GM18868 (cell line): ENCODE data around the gene INPP5D.

Experiments
- ATAC-seq: cut with Tn5 transposase; IDR thresholded peaks from one replicate; pipeline ENCODE4 v1.9.1; 2021; ENCODE audit warnings: mild to moderate bottlenecking, moderate library complexity; ENCODE audit not compliant: unreplicated experiment

INPP5D gene

DNA sequence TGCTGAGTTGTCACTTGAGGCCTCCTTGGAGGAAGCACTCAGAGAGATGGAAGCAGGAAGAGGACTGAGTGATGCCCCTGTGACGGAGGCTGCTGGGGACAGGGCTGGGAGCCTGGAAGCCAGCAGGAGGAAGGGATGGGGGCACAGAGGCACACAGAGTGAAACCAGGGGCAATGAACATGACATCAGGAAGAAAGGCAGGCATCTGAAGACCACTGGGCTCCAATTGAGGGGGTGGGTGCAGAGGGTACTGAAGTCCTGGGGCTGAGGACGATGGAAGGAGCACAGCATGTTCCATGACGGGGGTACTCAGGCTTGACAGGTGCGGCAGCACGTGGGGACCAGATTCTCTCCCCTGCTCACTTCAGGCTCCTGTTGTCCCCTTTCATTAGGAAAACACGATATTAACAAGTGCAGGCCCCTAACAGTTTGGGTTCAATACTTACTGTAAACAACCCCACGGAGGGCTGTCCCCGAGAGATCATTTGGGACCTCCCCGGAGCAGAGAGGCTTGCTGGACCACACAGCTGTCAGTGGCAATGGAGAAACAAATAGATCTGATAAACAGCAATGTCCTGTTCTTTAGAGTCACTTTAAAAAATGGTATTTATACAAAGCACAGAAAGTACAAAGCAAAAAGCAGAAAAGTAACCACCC is 8.7 kb downstream of the INPP5D start:
- no peak for ATAC-seq

DNA sequence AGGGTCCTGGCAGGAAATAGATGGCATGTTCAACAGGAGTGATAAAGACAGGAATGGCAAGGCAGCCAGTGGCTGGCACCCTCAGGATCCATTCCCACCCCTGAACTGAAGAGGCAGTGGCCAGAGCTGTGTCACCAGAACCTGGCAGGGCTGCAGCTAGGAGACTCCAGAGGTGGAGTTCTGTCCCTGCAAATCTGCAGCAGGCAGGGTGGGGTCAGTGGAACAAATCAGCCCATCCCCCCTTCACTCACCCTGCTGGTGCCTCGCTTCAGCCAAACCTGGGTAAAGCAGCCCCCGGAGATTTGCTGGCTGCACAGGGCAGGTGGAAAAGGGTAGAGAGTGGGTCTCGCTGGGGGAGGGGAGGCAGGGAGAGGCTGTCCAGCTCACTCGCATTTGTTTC is 12.7 kb downstream of the INPP5D start:
- no peak for ATAC-seq

DNA sequence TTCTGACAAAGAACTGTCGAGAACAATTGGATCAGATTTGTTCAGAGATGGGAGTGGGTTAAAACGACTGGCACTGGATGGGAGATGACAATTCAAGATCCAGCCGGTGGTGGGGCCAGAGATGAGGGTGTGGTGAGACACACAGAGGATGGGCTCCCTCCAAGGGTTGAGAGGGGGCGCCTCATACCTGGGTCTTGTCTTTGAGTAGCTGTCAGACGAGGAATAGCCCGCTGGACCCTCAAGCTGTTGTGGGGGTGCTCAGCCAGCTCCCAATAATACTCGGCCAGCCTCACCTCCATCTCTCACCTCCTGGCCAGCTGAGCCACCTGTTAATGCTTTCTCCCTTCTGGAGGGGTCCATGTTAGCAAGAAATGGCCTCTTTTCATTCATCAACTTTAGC is 14.0 kb downstream of the INPP5D start:
- no peak for ATAC-seq

DNA sequence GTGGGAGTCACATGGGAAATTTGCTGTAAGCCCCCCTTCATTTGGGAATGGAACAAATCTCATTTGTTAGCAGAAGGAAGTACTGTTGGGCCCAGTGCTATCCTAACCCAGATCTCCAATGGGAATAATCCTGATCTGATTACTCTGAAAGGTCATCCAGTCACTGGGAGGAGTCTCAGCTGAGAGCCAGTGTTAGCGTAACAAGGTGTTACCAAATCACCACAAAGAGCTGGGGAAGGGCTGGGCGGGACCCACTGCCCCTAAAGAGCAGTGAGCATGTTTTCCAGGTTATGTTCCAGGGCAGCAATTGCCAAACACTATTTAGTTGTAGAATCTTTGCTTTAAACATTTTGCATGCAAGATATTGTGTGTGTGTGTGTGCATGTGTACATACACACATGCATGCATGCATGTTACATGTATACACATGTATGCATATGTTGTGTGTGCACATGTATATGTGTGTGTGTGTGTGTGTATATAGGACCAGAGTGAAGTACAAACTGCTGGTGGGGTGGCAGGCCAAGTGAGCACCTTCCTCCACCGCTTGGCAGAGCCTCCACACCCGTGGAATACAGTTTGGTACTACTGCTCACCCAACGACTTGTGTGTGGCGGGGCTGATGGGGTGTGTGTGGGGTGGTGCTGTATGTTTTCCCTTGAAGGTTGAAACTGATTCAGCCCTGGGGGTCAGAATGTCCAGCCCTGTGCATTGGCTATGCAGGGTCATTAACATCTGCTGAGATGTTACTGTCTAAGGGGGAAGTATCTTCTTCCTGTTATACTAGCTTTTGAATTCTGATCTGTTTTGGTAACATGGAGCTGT is 15.2 kb downstream of the INPP5D start:
- ATAC-seq = no peak

DNA sequence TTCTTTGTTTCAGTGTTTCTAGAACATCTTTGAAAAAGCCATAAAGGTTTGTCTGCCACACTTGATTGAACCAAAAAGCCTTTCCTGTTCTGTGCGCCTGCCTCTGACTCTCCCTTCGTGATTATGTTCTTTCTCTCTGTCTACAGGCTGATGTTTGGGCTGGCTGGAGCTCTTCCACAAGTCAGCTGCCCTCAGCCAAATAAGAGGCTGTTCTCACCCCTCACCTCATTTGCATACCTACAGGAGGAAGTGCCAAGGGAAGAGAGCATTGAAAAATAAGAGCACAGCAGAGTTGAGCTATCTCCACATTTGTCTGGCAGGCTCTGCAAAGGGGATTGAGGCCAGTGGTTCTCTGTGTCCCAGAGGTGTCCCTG is 15.8 kb downstream of the INPP5D start:
- ATAC-seq = peak; percentile 69

DNA sequence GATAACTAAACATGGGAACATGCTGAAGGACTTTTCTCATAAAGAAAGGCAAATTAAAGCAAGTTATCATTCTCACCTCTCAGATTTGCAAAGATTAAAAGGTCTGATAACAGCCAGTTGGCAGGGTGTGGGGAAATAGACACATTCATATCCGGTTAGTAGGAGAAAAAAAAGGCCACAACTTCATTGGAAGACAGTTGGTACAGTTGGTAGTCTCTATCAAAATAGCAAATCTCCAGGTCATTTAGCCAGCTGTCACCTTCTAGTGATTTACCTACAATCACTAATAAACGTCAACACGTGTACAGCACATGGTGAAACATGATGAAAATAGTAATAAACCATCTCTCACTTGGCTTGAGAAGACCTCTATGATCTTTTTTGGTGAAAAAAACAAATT is 16.6 kb downstream of the INPP5D start:
- no peak for ATAC-seq

DNA sequence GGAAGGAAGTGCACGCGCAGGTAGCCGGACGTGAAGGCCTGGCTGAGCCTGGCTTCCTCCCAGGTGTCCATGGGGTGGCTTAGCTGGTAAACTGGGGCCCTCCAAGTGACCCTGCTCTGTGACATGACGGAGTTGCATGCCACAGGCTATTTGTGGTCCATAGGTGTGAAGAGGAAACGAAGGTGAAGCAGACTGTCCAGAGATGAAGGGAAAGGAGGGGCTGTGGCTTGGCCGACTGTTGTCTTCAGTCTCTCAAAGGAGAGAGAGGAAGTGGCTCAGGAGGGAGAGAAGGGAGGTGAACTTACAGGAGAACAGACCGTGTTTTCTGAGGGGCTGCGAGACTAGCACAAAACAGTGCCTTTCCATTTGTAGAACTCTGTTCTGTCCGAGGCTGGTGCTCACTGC is 19.3 kb downstream of the INPP5D start:
- no peak for ATAC-seq

DNA sequence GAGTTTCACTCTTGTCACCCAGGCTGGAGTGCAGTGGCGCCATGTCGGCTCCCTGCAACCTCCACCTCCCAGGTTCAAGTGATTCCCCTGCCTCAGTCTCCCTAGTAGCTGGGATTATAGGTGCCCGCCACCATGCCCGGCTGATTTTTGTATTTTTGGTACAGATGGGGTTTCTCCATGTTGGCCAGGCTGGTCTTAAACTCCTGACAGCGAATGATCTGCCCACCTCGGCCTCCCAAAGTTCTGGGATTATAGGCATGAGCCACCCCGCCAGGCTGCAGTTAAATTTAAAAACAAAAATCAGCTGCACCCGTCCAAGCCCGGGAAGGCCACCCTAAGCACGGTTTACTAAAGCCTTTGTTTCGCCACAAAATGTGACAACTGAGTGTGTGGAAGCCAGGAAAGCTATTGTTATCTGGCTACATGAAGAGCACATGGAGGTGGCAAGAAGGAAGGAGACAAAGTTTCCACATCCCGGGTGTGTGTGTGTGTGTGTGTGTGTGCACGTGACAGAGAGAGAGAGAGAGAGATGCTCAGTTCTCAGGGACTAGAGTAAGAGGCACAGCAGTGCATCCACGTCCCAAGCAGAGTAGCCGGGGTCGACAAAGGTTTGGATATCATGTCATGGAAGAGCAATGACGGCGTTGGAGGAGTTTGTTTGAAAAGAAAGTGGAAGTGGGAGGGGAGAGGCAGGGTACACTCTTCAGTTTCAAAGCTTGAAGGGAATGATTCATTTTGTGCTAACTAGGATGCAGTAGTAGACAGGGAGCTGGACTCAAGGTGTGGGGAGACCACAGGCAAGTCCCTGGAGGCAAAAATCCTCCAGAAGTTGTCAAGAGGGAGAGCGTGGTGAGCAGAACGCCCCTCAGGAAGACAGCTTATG is 20.1 kb downstream of the INPP5D start:
- ATAC-seq = no peak

DNA sequence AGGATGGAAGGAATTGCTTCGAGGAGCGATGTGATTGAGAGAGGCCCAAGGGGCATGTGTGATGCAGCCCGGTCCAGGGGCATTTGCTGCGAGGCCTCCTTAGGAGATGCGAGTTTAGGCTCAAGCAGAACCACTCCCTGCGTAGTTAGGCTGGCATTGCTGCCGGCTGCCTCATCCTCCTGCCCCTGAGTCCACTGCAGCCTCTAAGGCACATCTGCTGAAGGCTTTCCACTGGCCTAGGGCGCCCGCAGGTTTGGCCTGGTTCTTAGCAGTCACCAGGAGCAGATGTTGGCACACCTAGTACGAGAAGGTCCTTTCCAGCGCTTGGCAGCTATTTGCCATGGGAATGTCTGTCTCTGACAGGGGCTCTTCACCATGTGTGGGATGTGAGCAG is 20.7 kb downstream of the INPP5D start:
- no peak for ATAC-seq

DNA sequence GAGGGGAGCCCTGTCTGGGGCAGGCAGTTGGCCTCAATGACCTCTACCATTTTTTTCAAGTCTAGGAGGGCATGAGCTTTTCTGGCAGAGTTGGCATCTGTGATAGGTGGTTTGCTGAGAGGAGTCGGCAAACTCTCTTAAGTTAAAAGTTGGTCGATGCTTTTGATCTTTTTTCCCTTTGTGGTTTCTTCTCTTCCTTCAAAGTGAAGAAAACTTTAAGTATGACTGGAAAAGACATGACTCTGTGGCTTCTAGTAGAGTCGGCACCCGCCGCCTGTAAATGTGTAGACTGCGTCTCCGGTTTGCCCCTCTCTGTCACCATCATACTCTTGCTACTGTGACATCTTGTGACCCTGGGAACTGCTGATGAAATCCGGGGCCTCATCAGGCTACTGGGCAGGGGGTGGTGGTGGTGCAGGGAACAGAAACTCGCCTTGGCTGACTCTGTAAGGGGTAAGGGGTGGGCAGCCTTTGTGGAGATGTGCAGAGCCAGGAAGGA is 21.1 kb downstream of the INPP5D start:
- ATAC-seq = no peak

DNA sequence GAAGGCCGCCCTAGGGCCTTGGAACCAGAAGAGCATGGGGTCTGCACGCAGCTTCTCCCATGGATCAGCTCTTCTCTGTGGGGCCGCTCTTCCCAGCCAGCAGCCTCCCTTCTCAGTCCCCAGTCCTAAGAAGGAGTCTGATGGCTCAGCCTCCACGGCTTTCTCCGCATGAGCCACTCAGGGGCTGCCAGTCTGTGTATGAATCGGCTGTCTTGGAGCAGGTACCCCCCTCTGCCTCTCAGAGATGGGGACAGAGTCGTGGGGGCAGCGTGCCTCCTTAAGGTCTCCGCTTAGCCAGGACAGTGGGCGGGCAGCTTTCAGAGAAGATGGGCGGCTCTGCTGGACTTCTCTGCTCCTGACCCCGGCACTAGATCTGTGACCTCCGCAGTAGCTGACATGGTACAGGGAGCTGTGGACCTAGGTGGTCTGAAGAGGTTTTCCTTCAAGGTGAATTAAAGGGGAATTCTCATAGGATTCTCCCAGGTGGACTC is 21.6 kb downstream of the INPP5D start:
- ATAC-seq = no peak

DNA sequence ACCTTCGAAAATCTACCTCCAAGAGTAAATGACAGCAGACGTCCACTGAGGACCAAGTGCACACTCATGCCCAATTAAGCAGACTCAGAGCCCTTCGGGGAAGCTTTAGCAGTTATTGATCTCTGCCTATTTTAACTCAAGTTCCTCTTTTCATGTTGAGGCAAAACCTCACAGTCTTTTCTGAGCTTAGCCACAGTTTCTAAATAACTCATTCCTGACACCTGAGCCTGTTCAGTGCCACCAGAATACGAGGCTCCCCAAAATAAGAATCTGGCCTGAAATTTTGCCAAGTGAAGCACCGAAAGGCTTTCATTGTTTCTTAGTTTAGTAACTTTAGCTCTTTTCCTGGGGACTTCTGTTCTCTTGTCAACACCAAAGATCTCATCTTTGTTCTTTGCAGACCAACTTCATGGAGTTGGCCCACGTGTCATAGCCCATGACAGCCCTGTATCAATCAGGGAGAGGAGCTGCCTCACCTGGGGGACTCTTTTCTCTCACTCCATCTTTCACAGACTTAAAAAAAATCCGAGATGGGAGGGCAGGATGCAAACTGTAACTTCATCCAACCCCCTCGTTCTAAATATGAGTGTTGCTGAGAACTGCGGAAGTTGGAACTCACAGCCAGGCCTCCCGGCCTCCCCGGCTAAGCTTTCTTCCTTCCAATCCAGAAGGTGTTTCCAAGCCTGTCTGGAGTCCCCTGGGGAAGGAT is 22.2 kb downstream of the INPP5D start:
- ATAC-seq = peak; percentile 55

DNA sequence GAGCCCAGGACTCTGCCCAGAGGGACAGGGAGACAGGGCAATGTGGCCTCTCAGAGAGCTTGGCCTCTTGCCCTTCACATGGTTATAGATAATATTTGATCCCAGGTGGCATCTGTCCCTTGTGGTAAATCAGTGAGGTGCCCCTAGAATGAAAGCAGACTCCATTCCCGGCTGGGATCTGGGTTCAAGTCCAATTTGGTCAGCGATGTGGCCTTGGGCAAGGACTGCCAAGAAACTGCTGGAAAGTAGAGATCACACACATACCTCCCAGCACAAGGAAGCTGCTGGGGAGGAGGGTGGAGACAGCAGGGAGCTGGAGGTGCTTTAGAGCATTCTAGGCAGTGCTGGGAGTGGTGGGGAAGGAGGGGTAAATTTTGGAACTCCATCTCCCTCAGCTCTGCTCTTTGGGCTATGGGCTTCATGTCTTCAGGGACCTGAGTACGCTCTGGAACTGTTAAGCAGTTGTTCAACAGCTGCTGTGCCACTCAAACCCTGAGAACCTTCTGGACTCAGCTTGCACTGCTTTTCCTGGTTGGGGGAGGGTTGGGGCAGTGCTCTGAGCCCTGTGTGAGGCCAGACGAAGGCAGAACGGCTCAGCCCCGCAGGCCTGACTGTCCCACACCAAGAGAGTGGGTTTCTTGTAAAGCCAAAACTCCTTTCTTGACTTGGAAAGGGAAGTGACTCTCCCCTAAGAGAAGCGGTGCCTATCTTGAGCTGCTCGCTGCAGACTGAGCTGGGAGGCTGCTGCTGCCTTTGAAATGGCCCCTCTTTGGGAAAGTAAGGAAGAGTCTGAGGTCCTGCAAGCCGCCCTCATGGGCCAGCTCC is 23.0 kb downstream of the INPP5D start:
- no peak for ATAC-seq

DNA sequence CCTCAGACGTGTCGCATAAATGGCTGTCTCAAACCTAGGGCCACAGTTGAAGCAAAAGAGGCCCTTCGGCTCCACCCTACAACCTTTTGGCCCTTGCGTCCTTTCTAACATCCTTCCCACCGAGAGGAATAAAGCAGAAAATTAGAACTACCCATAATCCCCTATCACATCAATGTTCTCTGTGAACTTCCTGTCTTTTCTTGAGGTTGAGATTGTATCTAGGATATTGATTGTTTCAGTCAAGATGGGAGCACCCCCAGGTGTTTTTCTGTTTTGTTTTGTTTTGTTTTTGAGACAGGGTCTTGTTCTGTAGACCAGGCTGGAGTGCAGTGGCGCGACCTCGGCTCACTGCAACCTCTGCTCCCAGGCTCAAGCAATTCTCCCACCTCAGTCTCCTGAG is 23.6 kb downstream of the INPP5D start:
- no peak for ATAC-seq

DNA sequence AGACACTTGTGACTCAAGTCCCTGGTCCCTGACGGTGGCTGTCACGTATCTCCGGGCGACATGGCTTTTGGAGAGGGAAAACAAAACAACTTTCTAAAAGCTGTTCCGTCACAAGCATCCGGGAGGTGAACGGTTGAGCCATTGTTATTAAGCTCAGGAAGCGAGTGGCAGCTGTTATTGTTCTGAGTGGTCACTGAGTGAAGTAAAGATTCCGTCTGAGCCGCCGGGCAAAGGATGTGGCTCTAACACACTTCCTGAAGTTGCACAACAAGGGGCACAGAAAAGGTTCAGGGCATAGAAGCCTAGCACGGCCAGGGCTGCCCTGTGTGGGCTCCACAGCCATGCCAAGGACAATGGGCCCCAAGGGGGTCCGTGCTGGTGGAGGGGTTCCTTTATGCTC is 24.3 kb downstream of the INPP5D start:
- no peak for ATAC-seq

DNA sequence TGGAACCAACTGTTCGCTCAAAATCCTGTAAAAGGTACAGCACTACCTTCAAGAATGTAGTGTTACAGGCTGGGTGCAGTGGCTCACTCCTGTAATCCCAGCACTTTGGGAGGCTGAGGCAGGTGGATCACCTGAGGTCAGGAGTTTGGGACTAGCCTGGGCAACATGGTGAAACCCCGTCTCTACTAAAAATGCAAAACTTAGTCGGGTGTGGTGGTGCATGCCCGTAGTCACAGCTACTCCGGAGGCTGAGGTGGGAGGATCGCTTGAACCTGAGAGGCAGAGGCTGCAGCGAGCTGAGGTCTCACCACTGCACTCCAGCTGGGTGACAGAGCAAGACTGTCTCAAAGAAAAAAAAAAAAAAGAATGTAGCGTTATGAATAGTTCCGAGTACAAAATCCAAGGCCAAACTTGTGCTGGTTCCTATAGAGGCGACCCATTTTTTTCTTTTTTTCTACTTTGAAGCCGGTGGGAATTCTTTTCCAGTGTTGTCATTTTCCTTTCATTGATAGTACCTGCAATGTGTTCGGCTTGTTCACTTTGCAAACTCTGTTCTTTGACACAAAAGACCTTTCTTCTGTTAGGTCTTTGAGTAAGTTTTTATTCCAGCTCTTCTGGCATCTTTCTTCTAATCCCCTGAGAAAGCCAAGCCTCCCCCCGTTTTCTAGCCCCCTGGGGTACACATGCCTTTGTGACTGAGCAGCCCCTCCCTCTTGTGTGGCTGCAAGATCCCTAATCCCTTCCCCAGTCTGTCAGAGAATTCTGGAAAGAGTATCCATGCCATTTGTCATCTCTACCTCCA is 25.1 kb downstream of the INPP5D start:
- no peak for ATAC-seq

DNA sequence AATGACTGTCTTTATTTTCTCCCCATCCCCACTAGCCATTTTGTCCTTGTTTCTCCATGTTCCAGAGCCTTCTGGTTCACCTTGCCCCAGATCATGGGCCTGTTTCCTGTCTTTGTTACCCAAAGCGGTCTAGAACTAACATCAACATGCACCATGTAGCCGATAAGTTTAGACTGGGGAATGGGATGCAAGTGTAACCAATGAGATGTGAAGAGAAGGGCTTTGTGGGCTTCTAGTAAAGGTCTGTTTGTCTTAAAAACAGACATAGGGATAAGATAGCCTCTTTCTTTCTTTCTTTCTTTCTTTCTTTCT is 25.7 kb downstream of the INPP5D start:
- no peak for ATAC-seq

DNA sequence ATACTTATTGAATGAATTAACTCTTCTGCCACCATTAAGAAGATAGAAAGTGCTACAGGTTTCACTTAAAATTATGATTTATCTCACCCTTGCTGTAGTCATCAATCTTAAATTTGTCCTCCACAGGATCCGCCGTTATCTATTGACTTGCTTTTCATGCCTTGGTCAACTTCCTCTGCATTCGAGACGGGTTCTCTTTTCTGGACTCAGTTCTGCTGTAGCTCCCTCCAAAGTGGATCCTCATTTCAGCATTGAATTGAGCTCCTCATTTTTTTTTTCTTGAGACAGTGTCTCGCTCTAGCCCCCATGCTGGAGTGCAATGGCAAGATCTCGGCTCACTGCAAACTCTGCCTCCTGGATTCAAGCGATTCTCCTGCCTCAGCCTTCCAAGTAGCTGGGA is 27.6 kb downstream of the INPP5D start:
- ATAC-seq = no peak

DNA sequence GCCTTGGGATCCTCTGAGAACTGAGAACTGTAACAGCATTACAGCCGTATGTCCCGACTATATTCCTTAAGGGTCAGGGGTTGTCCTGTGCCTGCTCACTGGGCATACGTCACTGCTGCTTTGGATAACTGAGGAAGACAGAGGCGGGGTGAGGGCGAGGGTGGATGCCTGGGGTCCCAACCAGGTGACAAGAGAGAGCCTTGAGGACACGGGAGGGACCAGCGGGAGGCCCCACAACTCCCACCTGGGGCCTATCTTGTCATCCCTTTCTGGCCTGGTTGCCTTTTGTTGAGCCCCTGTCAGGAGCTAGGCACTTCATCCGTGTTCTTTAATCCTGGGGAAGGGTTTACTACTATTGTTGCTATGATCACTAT is 28.8 kb downstream of the INPP5D start:
- no peak for ATAC-seq
